ENCODE data around the gene GPR132.

GPR132 gene

GRCh38 chr14:105074601-105075053, 9.4 kb upstream of the GPR132 start:
- DNase-seq, result no peak

GRCh38 chr14:105073720-105074600, 8.7 kb upstream of the GPR132 start:
- no peak for DNase-seq

- no peak for DNase-seq
Observed at GRCh38 chr14:105072892-105073719, 7.9 kb upstream of the GPR132 start.

- DNase-seq, result no peak
Observed at GRCh38 chr14:105072381-105072861, 7.2 kb upstream of the GPR132 start.

- no peak for DNase-seq
Observed at GRCh38 chr14:105071942-105072341, 6.7 kb upstream of the GPR132 start.

- DNase-seq, result no peak
Observed at GRCh38 chr14:105071326-105071725, 6.1 kb upstream of the GPR132 start.

GRCh38 chr14:105070760-105071137, 5.5 kb upstream of the GPR132 start:
- no peak for DNase-seq

GRCh38 chr14:105069871-105070759, 4.9 kb upstream of the GPR132 start:
- no peak for DNase-seq

- DNase-seq, result no peak
Observed at GRCh38 chr14:105069522-105069870, 4.3 kb upstream of the GPR132 start.

GRCh38 chr14:105068818-105069217, 3.6 kb upstream of the GPR132 start:
- DNase-seq, result no peak

- no peak for DNase-seq
Observed at GRCh38 chr14:105067969-105068301, 2.7 kb upstream of the GPR132 start.

GRCh38 chr14:105067140-105067968, 2.1 kb upstream of the GPR132 start:
- peak; percentile 38 for DNase-seq

GRCh38 chr14:105066240-105067071, 1.2 kb upstream of the GPR132 start:
- no peak for DNase-seq

- peak; percentile 76 for DNase-seq
Observed at GRCh38 chr14:105064721-105065143, 498 bp downstream of the GPR132 start.

GRCh38 chr14:105064001-105064400, 1.2 kb downstream of the GPR132 start:
- no peak for DNase-seq

- DNase-seq, result peak; percentile 78
Observed at GRCh38 chr14:105063506-105063905, 1.7 kb downstream of the GPR132 start.

- no peak for DNase-seq
Observed at GRCh38 chr14:105063056-105063455, 2.2 kb downstream of the GPR132 start.

GRCh38 chr14:105062048-105062433, 3.2 kb downstream of the GPR132 start:
- DNase-seq, result no peak

- DNase-seq, result peak; percentile 29
Observed at GRCh38 chr14:105061428-105062047, 3.7 kb downstream of the GPR132 start.

- DNase-seq, result no peak
Observed at GRCh38 chr14:105060751-105061427, 4.3 kb downstream of the GPR132 start.

Data from RPMI8226 (cell line).